GM18511 (cell line): ENCODE results near the gene BORCS6.

Experiments used
- ATAC-seq: cut with Tn5 transposase; IDR thresholded peaks from one replicate; pipeline ENCODE4 v1.9.1; 2021; ENCODE audit warnings: mild to moderate bottlenecking, moderate library complexity; ENCODE audit not compliant: unreplicated experiment

The BORCS6 gene

DNA sequence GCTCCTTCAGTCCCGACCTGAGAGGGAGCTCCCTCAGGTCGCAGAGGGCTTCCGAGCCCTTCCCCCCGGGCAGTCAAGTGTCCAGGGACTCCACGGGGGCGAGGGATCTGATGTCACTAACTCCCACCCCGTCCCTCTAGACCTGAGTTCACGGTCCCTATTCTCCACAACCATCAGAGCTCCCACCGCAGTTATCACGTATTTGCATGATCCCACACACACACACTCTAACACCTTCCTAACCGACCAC, 34.1 kb downstream of the BORCS6 start:
- peak; percentile 0 for ATAC-seq

DNA sequence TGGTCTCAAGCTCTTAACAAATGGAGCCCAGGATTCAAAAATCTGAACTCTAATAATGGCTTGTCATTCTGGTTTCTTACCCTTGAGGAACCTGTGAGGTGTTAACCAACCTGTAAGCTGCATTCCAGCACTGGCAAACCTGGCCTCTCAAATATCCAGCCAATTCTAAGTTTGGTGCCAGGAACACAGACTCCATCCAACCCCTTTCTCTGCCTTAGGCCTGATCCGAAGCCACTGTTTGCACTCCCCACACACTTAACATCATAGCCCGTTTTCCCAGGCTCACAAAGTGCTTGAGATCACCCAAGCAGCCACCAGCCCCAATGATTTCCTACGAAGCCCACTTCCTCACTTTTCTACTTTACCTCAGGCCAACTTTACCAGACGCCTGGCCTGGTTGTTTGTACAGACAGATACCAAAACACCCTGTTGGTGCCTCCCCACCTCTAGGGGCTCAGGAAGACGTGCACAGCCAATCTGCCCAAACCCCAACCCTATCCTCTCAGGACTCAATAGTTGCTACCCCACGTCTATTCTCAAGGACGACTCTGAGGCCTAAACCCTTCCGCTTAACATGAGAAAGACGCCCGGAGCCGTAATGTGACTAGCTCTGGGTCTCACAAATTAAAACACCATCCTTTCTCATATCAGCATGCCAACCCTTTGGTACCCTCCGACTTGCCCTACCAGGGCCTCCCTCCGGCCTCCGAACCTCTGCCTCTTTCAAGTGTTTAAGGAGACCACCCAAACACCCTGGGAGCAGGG, 34.6 kb downstream of the BORCS6 start:
- no peak for ATAC-seq

DNA sequence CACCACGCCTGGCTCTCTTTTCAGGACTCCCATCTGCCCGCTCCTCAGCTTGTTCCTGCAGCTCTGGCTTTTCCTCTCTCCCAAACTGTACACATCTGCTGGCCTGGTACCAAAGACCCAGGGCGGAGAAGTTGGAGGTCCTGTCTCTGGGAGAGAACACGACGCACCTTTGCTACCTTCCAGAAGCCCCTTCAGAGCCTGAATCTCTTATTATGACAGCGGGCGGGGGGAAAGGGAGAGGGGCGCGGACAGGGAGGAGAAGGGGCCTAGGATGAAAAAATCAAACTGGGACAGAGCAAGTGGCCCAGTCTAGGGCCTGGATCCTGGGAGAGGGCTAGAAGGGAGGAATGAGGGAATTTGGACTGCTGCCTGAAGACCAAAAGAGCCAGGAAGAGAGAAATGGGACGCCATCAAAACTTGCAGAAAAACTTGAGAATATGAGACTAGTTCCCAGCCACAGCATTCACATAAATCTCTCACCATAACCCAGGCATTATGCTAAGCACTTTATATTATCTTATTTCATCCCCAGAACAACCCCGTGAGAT, 35.3 kb downstream of the BORCS6 start:
- ATAC-seq = no peak

DNA sequence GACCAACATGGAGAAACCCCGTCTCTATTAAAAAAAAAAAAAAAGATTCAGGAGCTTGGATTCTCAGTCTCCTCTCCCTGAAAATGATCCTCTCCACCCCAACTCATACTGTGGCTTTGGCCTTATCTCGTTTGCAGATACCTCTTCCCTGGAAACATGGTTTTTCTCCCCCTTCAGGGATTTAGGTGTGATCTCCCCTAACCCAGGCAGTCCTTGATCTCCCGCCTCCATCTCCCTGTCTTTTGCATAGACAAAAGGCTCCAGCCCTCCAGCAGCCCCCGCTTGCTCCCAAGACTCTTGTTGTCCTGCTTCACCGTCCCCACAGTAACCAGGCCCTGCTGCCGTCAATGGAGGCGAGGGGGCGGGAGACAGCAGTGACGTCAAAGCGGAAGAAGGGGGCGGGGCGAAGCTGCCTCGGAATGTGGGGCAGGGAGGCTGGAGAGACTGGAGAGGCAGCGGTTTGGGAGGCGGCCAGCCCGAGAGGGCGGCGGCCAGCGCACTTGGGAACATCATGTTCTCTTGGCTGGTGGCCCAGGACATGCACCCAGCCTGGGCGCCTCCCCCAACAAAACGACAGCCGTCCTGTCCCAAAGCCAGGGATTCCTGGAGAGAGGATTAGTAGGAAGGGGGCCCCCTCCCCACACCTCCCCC, 35.9 kb downstream of the BORCS6 start:
- no peak for ATAC-seq

DNA sequence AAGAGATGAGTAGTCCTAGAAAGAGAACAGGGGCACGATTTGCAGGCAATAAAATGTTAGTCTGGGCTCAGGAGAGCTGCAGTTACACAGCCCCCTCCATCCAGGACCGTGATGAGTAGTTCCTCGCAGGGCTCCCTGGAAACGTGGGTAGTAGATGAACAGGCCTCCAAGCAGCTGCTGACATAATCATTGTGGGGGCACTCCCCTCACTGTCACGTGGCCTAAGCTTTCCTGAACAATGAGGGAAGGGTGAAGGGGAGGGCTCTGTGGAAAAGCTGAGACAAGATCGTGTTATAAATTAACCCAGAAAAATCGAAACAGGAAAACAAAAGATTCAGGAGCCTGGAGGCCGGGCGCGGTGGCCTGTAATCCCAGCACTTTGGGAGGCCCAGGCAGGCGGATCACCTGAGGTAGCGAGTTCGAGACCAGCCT, 36.4 kb downstream of the BORCS6 start:
- ATAC-seq = no peak

DNA sequence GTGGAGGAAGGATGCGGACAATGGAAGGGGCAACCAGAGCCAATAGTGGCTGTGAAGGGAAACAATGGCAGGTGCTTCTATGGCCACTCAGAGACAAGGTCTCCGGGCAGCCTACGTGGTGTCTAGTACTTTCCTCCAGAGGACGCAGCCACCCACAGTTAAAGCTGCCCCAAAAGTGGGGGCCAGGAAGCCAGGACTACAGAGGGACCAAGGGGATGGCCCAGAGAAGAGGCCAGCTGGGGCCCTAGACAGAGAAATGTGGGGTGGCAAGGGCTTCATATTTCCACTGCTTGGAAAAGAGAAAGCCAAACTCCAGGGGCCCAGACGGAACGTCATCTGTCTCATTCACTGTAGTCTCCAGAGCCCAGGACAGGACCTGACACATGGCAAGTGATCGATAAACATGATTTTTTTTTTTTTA, 36.9 kb downstream of the BORCS6 start:
- ATAC-seq = no peak

DNA sequence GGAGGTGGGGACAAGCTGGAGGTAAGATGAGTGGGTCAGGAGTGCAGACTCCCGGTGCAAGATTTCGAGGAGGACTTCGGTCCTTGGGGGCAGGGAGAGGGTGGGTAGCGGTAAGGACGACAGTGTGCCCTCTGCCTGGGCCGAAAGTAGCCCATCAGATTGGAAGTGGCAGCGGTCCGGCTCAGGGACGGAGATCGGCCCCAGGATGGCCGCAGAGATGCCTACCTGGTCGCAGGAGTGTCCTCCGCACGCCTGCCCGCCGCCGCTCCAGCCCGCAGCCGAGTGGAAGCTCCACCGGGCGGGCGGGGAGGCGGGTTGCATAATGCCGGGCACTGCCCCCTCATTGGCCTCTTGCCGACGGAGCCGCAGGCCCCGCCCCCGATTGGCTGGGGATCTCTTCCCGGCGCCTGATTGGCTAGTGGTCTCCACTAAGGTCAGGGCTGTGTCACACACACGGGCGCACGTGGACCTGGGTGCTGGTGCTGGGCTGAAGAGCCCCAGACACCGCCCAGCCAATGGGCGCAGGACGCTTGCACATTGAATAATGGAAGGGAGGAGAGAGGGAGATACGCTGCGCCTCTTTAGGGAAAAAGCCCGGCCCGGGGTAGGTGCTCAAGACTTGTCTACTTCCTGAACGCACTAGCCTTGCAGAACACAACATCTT, 37.7 kb downstream of the BORCS6 start, which contains the start of gene PER1:
Gene PER1 (minus strand): TSS at position 293 of the 664 bp plus-strand sequence. CDS start 1,698 bp downstream, outside the sequence.
- ATAC-seq = no peak

DNA sequence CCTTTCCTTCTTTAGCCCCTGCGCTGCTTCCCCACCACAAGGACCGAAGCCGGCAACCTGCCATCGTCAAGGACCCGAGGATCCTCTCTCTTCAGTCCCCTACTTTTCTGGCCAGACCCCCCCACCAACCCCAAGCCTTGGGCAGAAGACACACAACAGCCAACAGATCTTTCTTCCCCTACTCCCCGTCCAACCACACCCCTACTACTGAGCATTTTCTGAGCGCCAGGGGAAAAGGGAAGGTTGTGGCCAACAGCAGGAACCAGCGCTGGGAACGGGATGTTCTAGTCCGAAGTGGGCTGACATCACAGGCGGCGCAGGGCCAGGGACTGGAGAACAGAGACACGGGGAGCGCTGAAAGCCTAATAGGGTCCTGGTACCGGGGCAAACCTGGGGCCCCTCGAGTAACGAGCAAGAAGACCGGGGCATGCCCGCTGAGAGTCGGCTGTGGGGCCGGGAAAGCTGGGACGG, 38.3 kb downstream of the BORCS6 start:
- ATAC-seq = no peak

DNA sequence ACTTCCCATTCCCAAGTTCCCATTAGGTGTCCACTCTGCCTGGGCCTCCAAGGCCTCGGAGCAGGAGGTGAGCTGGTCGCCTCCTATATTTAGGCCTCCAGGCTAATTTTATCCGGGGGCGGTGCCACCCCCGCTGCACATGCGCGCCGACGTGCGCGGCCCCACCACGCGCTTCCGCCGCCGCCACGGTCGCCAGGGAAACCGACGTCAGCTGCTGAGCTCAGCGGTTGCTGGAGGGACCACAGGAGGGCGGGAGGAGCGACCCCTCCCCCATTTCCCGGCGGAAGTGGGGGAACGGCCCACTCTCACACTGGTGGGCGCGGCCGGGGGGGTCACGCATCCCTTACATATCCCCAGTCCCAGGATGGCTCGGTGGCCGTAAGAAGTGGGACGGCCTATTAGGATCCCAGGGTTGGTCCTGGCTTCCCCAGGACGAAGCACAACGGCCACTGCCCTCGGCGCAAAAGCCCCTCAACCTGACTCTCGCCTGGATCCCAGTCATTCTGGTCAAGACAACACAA, 38.8 kb downstream of the BORCS6 start:
- ATAC-seq = peak; percentile 59

DNA sequence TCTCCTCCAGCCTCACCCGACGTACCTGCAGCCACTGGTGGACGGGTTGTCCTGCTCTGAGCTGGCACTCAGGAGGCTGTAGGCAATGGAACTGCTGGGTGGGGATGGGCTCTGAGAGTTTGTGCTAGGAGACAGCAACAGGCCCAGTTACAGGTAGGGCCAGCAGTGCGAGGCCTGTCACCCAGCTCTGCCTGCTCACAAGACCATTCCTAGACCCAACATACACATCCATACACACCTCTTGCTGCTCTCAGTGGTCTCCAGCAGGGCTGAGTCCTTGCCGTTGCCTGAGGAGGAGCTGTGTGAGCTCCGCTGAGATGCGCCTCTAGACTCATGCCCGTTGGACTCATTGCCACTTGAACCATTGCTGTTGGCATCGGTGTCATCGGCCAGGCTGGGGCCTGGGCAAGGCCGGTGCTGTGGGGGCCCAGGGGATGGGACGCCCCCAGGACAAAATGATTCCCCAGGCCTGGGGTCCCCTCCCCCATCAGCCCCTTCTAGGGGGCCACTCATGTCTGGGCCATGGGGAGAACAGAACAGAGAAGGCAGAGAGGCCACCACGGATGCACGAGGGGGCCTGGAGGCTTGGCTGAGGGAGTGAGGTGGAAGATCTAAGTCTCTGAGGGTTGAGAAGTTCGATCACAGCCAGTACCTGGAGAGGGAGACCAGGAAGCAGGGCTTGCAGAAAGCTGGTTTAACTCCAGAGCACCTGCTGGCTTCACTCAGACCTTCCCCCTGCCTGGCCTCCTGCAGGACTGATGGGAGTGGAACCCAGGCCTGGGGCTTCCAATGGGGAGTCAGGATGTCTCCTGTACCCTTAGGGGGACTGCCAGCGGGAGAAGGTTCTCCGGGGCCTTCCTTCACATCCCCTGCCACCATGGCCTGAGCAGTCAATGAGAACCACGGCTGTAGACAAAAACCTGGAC, 39.5 kb downstream of the BORCS6 start:
- no peak for ATAC-seq

DNA sequence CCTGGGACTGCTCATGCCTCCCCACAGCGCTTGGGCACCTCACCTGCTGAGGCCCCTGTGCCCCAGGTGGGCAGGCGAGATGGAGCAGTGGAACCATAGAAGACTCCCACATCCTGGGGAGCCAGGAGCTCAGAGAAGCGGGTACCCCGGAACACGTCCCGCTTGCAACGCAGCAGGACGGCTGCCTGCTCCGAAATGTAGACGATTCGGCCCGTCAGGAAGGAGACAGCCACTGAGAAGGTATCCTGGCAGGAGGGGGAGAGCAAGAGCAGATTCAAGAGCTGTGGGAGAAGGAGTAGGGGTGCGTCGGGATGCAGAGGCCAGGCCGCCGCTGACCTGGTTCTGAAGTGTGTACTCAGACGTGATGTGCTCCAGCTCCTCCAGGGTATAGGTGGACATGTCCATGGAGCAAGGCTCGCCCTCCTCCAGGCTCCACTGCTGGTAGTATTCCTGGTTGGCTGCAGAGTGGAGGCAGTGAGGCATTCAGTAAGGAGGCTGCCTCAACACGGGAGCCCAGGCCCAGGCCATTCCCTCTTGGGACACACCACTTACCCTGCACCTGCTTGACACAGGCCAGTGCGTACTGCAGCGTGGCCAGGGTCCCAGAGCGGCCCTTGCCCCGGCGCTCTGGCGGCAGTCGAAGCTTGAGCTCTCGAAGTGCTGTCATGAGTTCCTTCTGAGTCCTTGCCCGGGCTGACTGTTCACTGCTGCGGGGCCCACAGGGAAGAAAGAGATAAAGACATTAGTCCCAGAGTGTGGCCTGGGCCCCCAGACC, 40.4 kb downstream of the BORCS6 start:
- ATAC-seq = no peak

DNA sequence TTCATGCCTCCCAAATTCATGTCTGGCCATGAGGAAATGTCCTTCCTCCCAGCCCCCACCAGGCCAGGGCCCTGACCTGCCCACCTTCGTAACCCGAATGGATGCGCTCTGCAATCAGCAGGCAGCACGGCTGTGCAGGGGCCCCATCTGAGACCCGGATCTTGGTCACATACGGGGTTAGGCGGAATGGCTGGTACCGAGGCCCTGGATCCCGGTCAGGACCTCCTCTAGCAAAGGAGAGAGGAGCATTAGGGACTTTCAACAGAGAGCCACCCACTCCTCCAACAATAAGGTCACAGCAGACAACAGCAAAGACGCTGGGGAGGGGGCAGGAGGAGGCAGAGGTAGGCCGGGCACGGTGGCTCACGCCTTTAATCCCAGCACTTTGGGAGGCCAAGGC, 41.4 kb downstream of the BORCS6 start:
- ATAC-seq = no peak

DNA sequence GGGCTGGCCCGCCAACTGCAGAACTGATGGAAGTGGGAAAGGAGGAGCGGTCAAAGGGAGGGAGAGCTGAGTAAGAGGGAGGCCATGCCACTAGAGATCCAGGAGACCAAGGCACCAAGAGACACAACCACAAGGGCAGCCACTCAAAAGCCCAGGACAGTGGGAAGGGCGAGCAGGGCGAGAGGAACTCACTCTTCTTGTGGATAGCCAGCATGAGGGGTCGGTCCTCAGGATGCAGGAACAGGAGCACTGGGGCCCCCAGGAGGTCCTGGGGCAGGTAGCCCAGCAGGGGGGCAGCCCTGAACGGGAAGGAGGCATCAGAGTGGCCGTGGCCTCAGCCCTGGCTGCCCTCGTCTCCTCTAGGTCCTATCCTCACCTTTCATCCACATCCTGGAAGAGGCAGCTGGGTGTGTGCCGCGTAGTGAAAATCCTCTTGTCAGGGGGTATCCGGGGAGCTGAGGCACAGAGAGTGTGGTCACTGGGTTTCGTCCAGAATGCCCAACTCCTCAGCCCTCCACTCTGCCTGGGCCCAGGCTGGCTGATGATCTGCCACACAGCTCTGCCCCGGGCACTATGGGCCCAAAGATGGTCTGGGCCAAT, 42.1 kb downstream of the BORCS6 start:
- ATAC-seq = no peak

DNA sequence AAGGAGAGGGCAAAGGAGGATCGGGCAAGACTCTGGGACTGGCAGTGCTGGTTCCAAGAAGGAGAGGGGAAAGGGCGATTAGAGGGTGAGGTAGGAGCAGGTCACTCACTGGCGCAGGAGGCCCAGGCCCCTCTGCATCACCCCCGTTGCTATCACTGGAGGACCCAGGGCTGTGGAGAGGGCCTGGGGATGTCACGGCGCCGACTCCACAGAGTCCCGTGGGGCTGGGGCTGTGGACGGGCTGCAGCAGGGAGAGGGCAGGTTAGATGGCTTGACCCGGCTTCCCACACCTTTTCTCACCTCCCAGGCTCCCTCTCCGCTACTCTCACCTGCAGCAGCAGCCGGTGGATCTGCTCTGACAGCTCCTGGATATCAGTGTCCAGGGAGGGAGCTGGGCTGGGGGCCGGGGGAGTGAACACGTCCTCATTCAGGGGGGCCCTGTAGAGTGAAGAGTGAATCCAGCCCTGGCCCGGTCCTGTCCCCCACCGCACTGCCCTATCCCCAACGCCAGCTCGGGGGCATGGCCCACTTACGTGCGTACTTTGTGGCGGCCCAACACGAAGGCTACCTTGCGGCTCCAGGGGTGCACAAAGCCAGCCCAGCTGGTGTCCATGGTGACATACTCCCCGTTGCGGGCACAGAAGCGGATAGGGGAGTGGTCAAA, 42.7 kb downstream of the BORCS6 start:
- ATAC-seq = no peak

DNA sequence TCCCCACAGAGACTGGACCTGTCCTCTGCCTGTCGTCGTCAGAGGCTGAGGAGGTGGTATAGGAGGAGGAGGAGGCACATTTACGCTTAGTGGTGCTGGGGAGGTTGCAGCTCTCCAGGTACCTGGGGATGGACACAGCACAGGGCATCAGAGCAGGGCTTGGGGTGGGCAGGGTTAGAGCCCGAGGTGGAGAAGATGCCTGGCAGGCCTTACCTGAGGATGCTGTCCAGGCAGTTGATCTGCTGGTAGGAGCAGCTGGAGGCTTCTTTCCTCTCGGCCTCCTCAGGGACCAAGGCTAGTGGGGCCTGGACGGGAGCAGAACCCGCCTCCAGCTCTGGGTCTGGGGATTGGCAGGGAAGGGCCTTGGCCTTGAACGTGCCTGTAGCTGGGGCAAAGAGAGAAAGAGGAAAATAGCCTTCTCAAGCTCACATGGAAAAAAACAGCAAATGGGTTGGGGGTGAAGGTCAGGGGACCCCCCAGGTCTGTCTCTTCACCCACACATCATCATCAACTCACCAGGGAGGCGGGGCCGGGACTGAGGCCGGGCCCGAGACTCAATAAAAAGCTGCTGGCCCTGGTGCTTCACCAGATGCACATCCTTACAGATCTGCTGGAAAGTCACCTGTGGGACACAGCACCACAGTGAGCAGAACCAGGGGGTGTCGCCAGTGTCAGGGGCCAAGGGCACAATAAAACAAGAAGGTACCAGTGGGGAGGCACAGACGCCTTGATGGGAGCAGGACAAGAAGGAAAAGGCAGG, 43.4 kb downstream of the BORCS6 start:
- ATAC-seq = no peak

DNA sequence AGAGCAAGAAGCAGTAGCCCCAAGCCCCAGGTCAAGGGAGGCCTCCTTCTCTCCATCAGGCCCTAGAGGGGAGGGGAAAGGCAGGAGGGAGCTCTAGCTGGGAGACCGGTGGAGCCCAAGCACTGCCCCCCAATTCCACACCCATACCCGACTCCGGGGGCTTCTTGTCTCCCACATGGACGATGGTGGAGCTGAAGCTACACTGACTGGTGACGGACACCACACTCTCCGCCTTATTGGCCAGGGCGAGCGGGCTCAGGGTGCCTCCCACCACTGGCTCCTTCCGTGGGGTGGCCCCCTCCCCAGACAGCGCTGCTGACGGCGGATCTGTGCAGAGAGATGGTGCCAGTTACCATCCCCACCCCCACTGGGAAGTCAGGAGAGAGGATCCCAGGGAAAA, 44.2 kb downstream of the BORCS6 start:
- ATAC-seq = no peak

DNA sequence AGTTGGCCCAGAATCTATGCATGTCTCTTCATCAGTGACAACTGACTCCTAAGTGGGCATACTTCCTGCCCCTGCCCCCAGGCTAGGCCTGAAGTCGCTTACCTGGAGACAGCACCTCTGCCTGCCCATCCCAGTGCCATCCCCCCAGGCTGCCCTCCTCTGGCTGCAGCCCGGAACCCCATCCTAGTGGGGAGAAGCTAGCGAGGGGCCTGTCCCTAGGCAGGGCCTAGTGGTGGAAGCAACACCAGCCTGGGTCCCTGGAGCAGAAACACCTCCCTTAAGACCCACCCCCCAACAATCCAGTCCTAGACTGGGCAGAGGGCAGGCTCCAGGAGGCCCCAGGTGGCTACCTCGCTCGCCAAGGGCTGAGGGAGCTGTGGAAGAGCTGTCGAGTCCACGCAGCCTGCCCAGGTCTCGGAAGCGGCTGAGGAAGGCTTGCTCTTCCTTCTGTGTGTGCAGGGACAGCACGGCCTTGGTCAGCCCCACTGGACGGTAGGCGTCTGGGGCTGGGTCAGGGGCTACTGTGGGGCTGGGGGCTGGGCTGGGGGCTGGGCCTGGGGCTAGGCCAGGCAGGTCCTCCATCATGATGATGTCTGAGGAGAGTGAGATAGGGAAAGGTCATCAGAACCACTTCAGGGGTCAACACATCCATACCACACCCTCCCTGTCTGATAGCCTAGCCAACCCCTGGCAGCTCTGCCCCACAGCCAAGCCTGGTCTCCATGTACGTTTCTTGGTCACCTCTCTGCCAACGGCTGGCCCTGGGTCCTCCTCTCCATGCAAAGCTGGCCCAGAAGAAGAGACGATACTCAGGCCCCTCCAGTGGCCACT, 45.4 kb downstream of the BORCS6 start:
- no peak for ATAC-seq
